A549 (cell line): ENCODE data around the gene FAF1. TPM values are rescaled to one million over a fixed set of nuclear protein-coding genes. Genes with fewer than 3 reads are reported as not detected.

Experiments
- ATAC-seq, 2 experiments: fragments of 200-7000 bp in 1 of 2; fragments of >200 bp in 1 of 2; cut with Nextera tagmentation in 1 of 2; cut with Tn5 transposase in 1 of 2; 3 replicates each; pipeline versions ENCODE4 v1.8.0 to v1.9.1; 2018 to 2020; ENCODE audit warnings: mild to moderate bottlenecking in 1 of 2, moderate library complexity in 1 of 2
- CTCF ChIA-PET: fragments of 300-600 bp; sonication (Branson Sonifier 250); formaldehyde crosslinking; extraction: SDS; loops from one replicate; lab custom pipeline; 2021; ENCODE audit warnings: antibody characterized with exemption, inconsistent platforms; lab: Yijun Ruan, JAX
- POLR2A ChIA-PET: fragments of 350-600 bp; formaldehyde crosslinking; extraction: SDS; loops from one replicate; lab custom pipeline; 2021; ENCODE audit warnings: antibody characterized with exemption, inconsistent platforms; lab: Yijun Ruan, JAX
- DNase-seq, 2 experiments: peaks; one replicate each; pipeline versions ENCODE4 v3.0.0 to v3.0.0-alpha.2; 2011 to 2016; ENCODE audit warnings: low read depth in 1 of 2, low spot score in 1 of 2
- FAIRE-seq: peaks from 2 replicates; lab custom pipeline; 2011; peaks lifted over from hg19 to GRCh38; lab: Jason Lieb, UNC
- H3K27ac ChIP-seq, 2 experiments: fragments of >200 bp; sonication (Bioruptor Twin); formaldehyde crosslinking; 3 replicates each; pipeline ENCODE4 v1.5.1; 2016 to 2017
- H3K4me1 ChIP-seq: fragments of >200 bp; sonication (Bioruptor Twin); formaldehyde crosslinking; 3 replicates; pipeline ENCODE4 v1.6.1; 2016
- H3K4me2 ChIP-seq: fragments of >200 bp; sonication (Bioruptor Twin); formaldehyde crosslinking; 3 replicates; pipeline ENCODE4 v1.6.1; 2016
- H3K4me3 ChIP-seq: fragments of >200 bp; sonication (Bioruptor Twin); formaldehyde crosslinking; 3 replicates; pipeline ENCODE4 v1.5.1; 2016
- H3K9me3 ChIP-seq: fragments of >200 bp; sonication (Bioruptor Twin); formaldehyde crosslinking; 3 replicates; pipeline ENCODE4 v1.6.1; 2016
- CEBPB ChIP-seq, 2 experiments: fragments of >200 bp in 1 of 2; sonication (Bioruptor Twin) in 1 of 2; formaldehyde crosslinking in 1 of 2; IDR thresholded peaks; 2 replicates each; pipeline ENCODE4 v1.6.1; 2012 to 2016
- EHF ChIP-seq: fragments of 250-450 bp; sonication (Bioruptor Pico); IDR thresholded peaks from 2 replicates; pipeline ENCODE4 v1.5.0; 2020; ENCODE audit warnings: mild to moderate bottlenecking
- EHMT2 ChIP-seq: fragments of 200-600 bp; sonication (generic); IDR thresholded peaks from 2 replicates; pipeline ENCODE4 v1.6.1; 2016; ENCODE audit warnings: antibody characterized with exemption, low read depth, mild to moderate bottlenecking, moderate library complexity
- EP300 ChIP-seq, 2 experiments: fragments of >200 bp; sonication (Bioruptor Twin); formaldehyde crosslinking; IDR thresholded peaks; 2 replicates in 1 of 2; 3 replicates in 1 of 2; pipeline ENCODE4 v1.6.1; 2016 to 2017
- ESRRA ChIP-seq: fragments of 150-350 bp; IDR thresholded peaks from 2 replicates; pipeline ENCODE4 v1.6.1; 2014; ENCODE audit warnings: mild to moderate bottlenecking, low read length, borderline replicate concordance
- FOSB ChIP-seq: fragments of 250-450 bp; sonication (Bioruptor Pico); IDR thresholded peaks from 2 replicates; pipeline ENCODE4 v1.5.0; 2020; ENCODE audit warnings: mild to moderate bottlenecking, moderate library complexity
- FOSL2 ChIP-seq, 2 experiments: fragments of 450-650 bp in 1 of 2; fragments of >200 bp in 1 of 2; sonication (Bioruptor Twin) in 1 of 2; formaldehyde crosslinking; IDR thresholded peaks; 2 replicates each; pipeline versions ENCODE4 v1.5.0 to v1.6.1; 2016 to 2020; ENCODE audit warnings: mild to moderate bottlenecking in 1 of 2, moderate library complexity in 1 of 2
- HDAC2 ChIP-seq: fragments of 200-600 bp; sonication (generic); IDR thresholded peaks from 2 replicates; pipeline ENCODE4 v1.6.1; 2016
- HOXB5 ChIP-seq: fragments of 250-450 bp; sonication (Bioruptor Pico); IDR thresholded peaks from 2 replicates; pipeline ENCODE4 v1.5.0; 2020; ENCODE audit warnings: mild to moderate bottlenecking, moderate library complexity
- JUN ChIP-seq, 2 experiments: fragments of >200 bp; sonication (Bioruptor Twin); formaldehyde crosslinking; IDR thresholded peaks; 2 replicates in 1 of 2; 3 replicates in 1 of 2; pipeline ENCODE4 v1.6.1; 2016 to 2017
- MAFK ChIP-seq: fragments of 450-650 bp; IDR thresholded peaks from 2 replicates; pipeline ENCODE4 v1.6.1; 2014; ENCODE audit not compliant: partially characterized antibody
- MAZ ChIP-seq: fragments of 150-350 bp; IDR thresholded peaks from 2 replicates; pipeline ENCODE4 v1.6.1; 2014; ENCODE audit warnings: antibody characterized with exemption, low read depth, low read length, borderline replicate concordance
- NFE2L2 ChIP-seq: fragments of 150-350 bp; conservative IDR thresholded peaks from 2 replicates; pipeline ENCODE4 v1.6.1; 2014; ENCODE audit warnings: low read length
- NR3C1 ChIP-seq: fragments of >200 bp; sonication (Bioruptor Twin); formaldehyde crosslinking; IDR thresholded peaks from 3 replicates; pipeline ENCODE4 v1.6.1; 2017
- POLR2AphosphoS2 ChIP-seq: conservative IDR thresholded peaks from 2 replicates; pipeline ENCODE4 v1.6.1; 2012; ENCODE audit warnings: low read length, improper control_type of control experiment, inconsistent platforms
- RARB ChIP-seq: fragments of 250-450 bp; sonication (Bioruptor Pico); IDR thresholded peaks from 2 replicates; pipeline ENCODE4 v1.8.0; 2021; ENCODE audit warnings: mild to moderate bottlenecking, moderate library complexity
- RFX5 ChIP-seq: fragments of 450-650 bp; IDR thresholded peaks from 2 replicates; pipeline ENCODE4 v1.7.1; 2014; ENCODE audit warnings: antibody characterized with exemption, mild to moderate bottlenecking, moderate library complexity
- TFCP2L1 ChIP-seq: fragments of 250-450 bp; sonication (Bioruptor Pico); IDR thresholded peaks from 2 replicates; pipeline ENCODE4 v1.5.0; 2021; ENCODE audit warnings: mild to moderate bottlenecking
- ZC3H11A ChIP-seq: fragments of 450-650 bp; IDR thresholded peaks from 2 replicates; pipeline ENCODE4 v1.6.1; 2014; ENCODE audit warnings: antibody characterized with exemption, mild to moderate bottlenecking
- ZFP36 ChIP-seq: fragments of 450-650 bp; IDR thresholded peaks from 2 replicates; pipeline ENCODE4 v1.6.1; 2014; ENCODE audit warnings: borderline replicate concordance; ENCODE audit not compliant: partially characterized antibody
- WGBS: methylation state at CpG from one replicate; pipeline ENCODE4 v1.1.6; 2017; ENCODE audit errors: missing lambda C conversion rate; 5-methylcytosine and 5-hydroxymethylcytosine counted together
- polyA plus RNA-seq, 4 experiments: library from polyadenylated mRNA; depleted of rRNA in 3 of 4; stranded (reverse); fragments of >200 nt; fragmentation: RNase III in 1 of 4; extraction: RNeasy Plus Mini Kit Qiagen cat#74134 plus additional on column Dnase treatment in 1 of 4; gene quantifications; 2 replicates in 3 of 4; 3 replicates in 1 of 4; pipeline ENCODE4 v1.2.3, GENCODE V29; 2011 to 2017
- TF ChIP-seq, protein P1 (sequence below): IDR thresholded peaks from 2 replicates; pipeline ENCODE4 v1.6.1; 2012
- TF ChIP-seq, protein P2 (sequence below): fragments of 450-650 bp; IDR thresholded peaks from 2 replicates; pipeline ENCODE4 v1.6.1; 2014; ENCODE audit warnings: antibody characterized with exemption
- TF ChIP-seq, protein P3 (sequence below): fragments of 250-450 bp; sonication (Bioruptor Pico); IDR thresholded peaks from 2 replicates; pipeline ENCODE4 v1.5.0; 2020; ENCODE audit warnings: low read depth, mild to moderate bottlenecking, moderate library complexity
- TF ChIP-seq, protein P4 (sequence below): IDR thresholded peaks from 2 replicates; pipeline ENCODE4 v1.6.1; 2012; ENCODE audit warnings: low read depth, borderline replicate concordance
- TF ChIP-seq, protein P5 (sequence below): IDR thresholded peaks from 2 replicates; pipeline ENCODE4 v1.6.1; 2012

FAF1 gene
- polyA plus RNA-seq, 2 of the 4 experiments (the other 2 are of a cell fraction): 31.7 to 46.2 TPM

GRCh38 chr1:50693829-50694228 is 266.2 kb downstream of the FAF1 start:
- FAIRE-seq: no peak
- Histone ChIP-seq H3K9me3 (no peaks in the 10 kb centered on the region), H3K27ac (no peak overlapping the region), H3K4me3 (no peak overlapping the region), H3K4me2 (no peak overlapping the region), H3K4me1 (peaks cover 13% of the 10 kb centered on the region; the same call in 2 of the 3 replicates)
- 79% methylated on average over 2 of the region's 2 CpGs for WGBS
- TF ChIP-seq ESRRA (no peak), CEBPB (IDR thresholded peaks at IDR 0.05) (no peak), JUN (IDR thresholded peaks at IDR 0.05) (no peak), FOSB (no peak), EP300 (IDR thresholded peaks at IDR 0.05) (no peak), RARB (no peak), TFCP2L1 (CRISPR knock-in tag) (no peak), HOXB5 (CRISPR knock-in tag) (no peak), FOSL2 (IDR thresholded peaks at IDR 0.05) (no peak), FOSL2 (CRISPR knock-in tag; IDR thresholded peaks at IDR 0.05) (no peak), EHF (CRISPR knock-in tag) (no peak), EHMT2 (no peak)
- TF ChIP-seq, protein P1, sequence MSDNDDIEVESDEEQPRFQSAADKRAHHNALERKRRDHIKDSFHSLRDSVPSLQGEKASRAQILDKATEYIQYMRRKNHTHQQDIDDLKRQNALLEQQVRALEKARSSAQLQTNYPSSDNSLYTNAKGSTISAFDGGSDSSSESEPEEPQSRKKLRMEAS: no peak
- CTCF ChIA-PET: no interaction called here
- no peak for ATAC-seq
- POLR2A ChIA-PET: no interaction called here
- no peak for DNase-seq

DNA sequence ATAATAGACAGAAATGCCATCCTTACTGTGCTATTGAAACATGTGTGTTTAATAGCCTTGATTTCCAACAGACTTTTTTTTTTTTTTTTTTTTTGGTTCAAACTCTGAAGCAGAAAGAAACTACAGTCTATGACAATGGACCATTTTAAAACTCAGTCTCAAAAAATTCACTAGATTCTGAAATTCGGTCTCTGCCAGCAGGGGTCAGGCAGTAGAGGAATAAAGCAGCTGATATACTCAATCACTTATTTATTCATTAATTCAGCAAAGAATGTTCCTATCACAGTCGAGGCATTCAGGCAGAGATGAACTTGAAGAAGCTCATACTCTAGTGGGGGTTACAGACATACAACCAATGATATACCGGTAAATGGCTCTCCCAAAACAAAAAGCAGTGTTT is 275.9 kb downstream of the FAF1 start:
- CTCF ChIA-PET: no interaction called here

DNA sequence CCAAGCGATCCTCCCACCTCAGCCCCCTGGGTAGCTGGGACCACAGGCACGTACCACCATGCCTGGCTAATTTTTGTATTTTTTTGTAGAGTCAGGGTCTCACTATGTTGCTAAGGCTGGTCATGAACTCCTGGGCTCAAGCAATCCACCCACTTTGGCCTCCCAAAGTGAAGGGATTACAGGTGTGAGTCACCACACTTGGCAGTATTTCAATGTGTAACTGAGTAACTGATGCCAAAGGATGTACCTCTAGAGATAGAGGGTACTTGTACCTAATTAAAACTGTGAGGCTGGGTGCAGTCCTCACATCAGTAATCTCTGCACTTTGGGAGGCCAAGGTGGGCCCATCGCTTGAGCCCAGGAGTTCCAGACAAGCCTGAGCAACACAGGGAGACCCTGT is 278.1 kb downstream of the FAF1 start:
- CTCF ChIA-PET: no interaction called here
- WGBS: 100% methylated on average over 3 of the region's 3 CpGs
- no peak for FAIRE-seq
- Histone ChIP-seq H3K4me3 (no peak overlapping the region), H3K4me1 (no peaks in the 10 kb centered on the region), H3K9me3 (no peaks in the 10 kb centered on the region), H3K27ac (no peak overlapping the region), H3K4me2 (no peak overlapping the region)
- TF ChIP-seq, protein P2, sequence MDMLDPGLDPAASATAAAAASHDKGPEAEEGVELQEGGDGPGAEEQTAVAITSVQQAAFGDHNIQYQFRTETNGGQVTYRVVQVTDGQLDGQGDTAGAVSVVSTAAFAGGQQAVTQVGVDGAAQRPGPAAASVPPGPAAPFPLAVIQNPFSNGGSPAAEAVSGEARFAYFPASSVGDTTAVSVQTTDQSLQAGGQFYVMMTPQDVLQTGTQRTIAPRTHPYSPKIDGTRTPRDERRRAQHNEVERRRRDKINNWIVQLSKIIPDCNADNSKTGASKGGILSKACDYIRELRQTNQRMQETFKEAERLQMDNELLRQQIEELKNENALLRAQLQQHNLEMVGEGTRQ: no peak
- no peak for TF ChIP-seq NFE2L2
- no peak for TF ChIP-seq NR3C1
- no peak for TF ChIP-seq HDAC2
- TF ChIP-seq ZFP36: no peak
- TF ChIP-seq MAFK: no peak
- no peak for TF ChIP-seq ZC3H11A
- TF ChIP-seq POLR2AphosphoS2: no peak
- TF ChIP-seq, protein P3, sequence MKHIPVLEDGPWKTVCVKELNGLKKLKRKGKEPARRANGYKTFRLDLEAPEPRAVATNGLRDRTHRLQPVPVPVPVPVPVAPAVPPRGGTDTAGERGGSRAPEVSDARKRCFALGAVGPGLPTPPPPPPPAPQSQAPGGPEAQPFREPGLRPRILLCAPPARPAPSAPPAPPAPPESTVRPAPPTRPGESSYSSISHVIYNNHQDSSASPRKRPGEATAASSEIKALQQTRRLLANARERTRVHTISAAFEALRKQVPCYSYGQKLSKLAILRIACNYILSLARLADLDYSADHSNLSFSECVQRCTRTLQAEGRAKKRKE: no peak
- POLR2A ChIA-PET: no interaction called here
- no peak for DNase-seq
- no peak for ATAC-seq

More for the DNA sequence above, 275.9 kb downstream of the FAF1 start:
- no peaks in the 10 kb centered on the region for H3K4me1 ChIP-seq
- TF ChIP-seq, protein P4, sequence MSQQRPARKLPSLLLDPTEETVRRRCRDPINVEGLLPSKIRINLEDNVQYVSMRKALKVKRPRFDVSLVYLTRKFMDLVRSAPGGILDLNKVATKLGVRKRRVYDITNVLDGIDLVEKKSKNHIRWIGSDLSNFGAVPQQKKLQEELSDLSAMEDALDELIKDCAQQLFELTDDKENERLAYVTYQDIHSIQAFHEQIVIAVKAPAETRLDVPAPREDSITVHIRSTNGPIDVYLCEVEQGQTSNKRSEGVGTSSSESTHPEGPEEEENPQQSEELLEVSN: no peak
- TF ChIP-seq HDAC2 (no peak), MAZ (no peak), RFX5 (no peak)
- TF ChIP-seq, protein P5, sequence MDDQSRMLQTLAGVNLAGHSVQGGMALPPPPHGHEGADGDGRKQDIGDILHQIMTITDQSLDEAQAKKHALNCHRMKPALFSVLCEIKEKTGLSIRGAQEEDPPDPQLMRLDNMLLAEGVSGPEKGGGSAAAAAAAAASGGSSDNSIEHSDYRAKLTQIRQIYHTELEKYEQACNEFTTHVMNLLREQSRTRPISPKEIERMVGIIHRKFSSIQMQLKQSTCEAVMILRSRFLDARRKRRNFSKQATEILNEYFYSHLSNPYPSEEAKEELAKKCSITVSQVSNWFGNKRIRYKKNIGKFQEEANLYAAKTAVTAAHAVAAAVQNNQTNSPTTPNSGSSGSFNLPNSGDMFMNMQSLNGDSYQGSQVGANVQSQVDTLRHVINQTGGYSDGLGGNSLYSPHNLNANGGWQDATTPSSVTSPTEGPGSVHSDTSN: no peak
- TF ChIP-seq, all 56 proteins: peak for 0
- WGBS: 75% methylated on average over 3 of the region's 3 CpGs
- FAIRE-seq (no peak), ATAC-seq (no peak), DNase-seq (no peak)
- Histone ChIP-seq H3K4me3 (no peak overlapping the region), H3K4me2 (no peak overlapping the region), H3K27ac (no peak overlapping the region), H3K9me3 (no peaks in the 10 kb centered on the region)
- POLR2A ChIA-PET: no interaction called here
